HFF-Myc (cell line): ENCODE results near the gene FCRL6.

Experiments used
- DNase-seq: peaks from one replicate; pipeline ENCODE4 v3.0.0-alpha.2; 2011; ENCODE audit warnings: low read depth; ENCODE audit errors: extremely low read depth
- H3K4me3 ChIP-seq: replicated peaks from 2 replicates; pipeline ENCODE4 v1.5.1; 2011; ENCODE audit warnings: low read depth, mild to moderate bottlenecking, control low read depth, low read length
- TF ChIP-seq, protein P1 (sequence below): IDR thresholded peaks from 2 replicates; pipeline ENCODE4 v1.5.1; 2012; ENCODE audit warnings: mild to moderate bottlenecking, low read depth, low read length, control low read depth; ENCODE audit errors: missing control alignments

The FCRL6 gene

DNA sequence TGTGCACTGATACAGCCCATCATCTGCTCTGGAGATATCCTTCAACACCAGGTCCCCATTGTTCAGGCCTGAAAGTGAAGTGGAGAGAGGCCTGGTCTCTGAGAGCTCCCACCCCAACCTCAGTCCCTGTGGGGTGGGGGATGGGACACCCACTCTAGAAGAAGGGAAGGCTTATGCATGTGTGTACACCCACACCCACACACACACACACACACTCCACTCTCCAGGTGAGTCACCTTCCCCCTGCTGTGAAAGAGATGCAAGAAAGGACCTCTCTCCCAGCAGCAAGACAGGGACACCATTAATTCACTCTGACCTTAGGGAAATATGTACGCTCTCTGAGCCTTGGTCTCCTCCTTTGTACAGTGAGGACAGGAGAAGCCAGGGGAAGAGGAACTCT, 54.4 kb downstream of the FCRL6 start:
- TF ChIP-seq, protein P1, sequence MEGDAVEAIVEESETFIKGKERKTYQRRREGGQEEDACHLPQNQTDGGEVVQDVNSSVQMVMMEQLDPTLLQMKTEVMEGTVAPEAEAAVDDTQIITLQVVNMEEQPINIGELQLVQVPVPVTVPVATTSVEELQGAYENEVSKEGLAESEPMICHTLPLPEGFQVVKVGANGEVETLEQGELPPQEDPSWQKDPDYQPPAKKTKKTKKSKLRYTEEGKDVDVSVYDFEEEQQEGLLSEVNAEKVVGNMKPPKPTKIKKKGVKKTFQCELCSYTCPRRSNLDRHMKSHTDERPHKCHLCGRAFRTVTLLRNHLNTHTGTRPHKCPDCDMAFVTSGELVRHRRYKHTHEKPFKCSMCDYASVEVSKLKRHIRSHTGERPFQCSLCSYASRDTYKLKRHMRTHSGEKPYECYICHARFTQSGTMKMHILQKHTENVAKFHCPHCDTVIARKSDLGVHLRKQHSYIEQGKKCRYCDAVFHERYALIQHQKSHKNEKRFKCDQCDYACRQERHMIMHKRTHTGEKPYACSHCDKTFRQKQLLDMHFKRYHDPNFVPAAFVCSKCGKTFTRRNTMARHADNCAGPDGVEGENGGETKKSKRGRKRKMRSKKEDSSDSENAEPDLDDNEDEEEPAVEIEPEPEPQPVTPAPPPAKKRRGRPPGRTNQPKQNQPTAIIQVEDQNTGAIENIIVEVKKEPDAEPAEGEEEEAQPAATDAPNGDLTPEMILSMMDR, result no peak
- H3K4me3 ChIP-seq, result no peak overlapping the region
- DNase-seq, result no peak

- TF ChIP-seq, protein P1, result no peak
- DNase-seq, result no peak
Observed at GRCh38 chr1:159857889-159858288, 55.7 kb downstream of the FCRL6 start.

GRCh38 chr1:159859767-159860322, 57.7 kb downstream of the FCRL6 start:
- TF ChIP-seq, protein P1, result no peak
- no peak overlapping the region for H3K4me3 ChIP-seq
- no peak for DNase-seq

More at GRCh38 chr1:159857889-159858288, 55.7 kb downstream of the FCRL6 start:
- no peak overlapping the region for H3K4me3 ChIP-seq

DNA sequence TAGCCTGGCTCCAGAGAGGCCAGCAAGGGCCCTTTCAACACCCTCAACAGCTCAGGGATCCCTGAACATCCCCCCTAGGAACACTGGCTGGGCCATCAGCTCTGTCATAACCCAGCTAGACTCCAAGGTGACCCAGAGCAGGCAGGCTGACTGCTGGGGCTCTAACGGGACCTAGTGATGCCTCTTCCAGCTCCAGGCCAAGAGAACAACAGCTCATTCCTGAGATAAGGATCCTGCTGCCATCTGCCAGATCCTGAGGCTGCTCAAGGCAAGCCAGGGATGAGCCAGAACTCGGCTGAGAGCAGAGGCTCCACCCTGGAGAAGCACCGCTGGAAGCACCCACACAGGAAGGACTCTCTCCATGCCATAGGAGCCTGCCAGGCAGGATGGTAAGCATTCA, 58.3 kb downstream of the FCRL6 start:
- no peak overlapping the region for H3K4me3 ChIP-seq
- DNase-seq, result no peak
- TF ChIP-seq, protein P1, result no peak

DNA sequence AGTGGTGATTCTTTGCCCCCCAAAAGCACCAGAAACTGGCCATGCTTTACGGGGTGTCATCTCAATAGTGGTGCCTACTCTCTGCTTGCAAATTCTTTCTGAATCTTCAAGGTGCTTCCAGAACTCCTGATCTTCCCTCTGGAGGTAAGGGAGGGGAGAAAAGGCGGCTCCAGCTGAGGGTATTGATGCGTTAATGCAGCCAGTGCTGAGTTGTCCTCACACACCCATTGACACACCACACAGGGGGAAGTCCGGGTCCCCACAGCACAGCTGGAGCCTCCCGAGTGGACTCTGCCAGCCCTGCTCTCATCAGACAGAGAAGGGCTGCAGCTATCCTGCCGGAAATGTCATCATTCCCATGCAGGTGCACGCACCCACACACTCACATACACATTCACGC, 59.1 kb downstream of the FCRL6 start:
- H3K4me3 ChIP-seq, result no peak overlapping the region
- TF ChIP-seq, protein P1, result no peak
- DNase-seq, result no peak

- TF ChIP-seq, protein P1, result no peak
- DNase-seq, result no peak
- no peak overlapping the region for H3K4me3 ChIP-seq
Observed at GRCh38 chr1:159862031-159862430, 59.9 kb downstream of the FCRL6 start.

DNA sequence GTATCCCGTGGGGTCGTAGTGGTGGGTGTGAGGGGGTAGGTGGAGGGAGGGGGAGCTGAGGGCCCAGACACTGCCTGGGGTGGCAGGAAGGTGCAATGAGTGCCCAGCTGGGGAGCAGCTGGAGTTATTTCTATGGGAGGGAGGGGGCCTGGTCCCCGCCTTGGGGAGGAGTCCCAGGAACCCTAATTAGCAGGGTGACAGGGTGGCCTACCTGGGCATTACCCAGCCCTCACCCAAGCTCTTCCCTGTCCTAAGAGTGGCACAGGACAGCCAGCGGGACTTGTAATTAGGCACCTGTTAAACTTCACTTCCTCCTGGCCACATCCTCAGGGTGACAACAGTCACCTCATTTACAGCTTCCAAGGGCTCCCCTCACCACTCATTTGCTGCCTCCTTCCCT, 60.4 kb downstream of the FCRL6 start, which contains the start of gene VSIG8:
Gene VSIG8 (minus strand): TSS at position 101 of the 400 bp plus-strand sequence. CDS start 136 bp downstream, outside the sequence.
- H3K4me3 ChIP-seq, result no peak within 1 kb of the TSS
- TF ChIP-seq, protein P1, result no peak
- no peak for DNase-seq
